Stimulated activated CD4-positive, alpha-beta T cell treated with anti-CD3 and anti-CD28 coated beads, Interleukin-1b, Interleukin-23, amount 100 ng/mL, for 48 hours (primary cell): ENCODE results near the gene MIGA1.

Experiments used
- DNase-seq: peaks from one replicate; pipeline ENCODE4 v3.0.0-alpha.2; 2020

The MIGA1 gene

DNA sequence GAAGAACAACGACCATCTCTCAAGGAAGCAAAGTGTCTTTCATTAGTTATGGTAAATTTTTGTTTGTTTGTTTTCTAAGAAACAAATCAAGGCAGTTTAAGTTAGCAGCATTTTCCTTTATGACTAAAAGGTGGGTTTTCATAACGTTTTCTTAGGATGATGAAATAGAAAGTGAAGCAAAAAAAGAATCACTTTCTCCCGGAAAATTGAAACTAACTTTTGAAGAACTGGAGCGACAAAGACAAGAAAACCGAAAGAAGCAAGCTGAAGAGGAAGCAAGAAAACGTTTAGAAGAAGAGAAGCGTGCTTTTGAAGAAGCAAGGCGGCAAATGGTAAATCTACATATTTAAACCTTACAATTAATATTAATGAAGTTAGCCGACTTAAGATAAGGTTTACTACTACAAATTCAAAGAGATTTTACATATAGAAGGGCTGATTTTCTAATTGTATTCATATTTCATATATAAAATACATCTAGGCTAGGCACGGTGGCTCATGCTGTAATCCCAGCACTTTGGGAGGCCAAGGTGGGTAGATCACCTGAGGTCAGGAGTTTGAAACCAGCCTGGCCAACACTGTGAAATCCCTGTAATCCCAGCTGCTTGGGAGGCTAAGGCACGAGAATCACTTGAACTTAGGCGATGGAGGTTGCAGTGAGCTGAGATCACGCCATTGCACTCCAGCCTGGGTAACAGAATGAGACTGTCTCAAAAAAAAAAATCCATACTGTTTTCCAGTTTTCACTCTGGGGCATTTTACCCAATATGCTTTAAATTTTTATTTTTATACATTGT is 147.3 kb downstream of the MIGA1 start:
- DNase-seq = no peak

DNA sequence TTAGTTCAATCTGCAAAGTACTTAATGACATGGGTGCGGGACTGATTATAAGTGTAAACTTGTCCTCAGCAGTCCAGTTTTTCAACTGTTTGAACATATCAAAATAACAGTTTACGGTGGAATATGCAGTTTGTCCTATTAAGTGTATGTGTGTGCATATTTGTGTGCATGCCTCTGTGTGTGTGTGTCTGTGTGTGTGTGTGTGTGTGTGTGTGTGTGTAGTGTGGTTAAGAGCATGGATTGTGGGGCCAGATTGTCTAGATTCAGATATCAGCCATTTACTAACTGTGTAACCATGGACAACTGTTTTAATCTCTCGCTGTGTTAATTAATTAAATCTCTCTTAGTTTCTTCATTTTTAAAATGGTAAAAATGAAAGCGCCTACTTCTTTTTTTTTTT is 148.0 kb downstream of the MIGA1 start:
- DNase-seq = no peak
